Midbrain (tissue), 1 donor: ENCODE data around the gene ITGB6.
"Not testable (repeated sequence)": the region's sequence is repeated elsewhere in the genome, so short reads cannot be mapped to it uniquely, and the experiment has no call there.

Experiments used
- DNase-seq: peaks from one replicate; lab custom pipeline; 2025; lab: John Stamatoyannopoulos, UW

Gene ITGB6

GRCh38 chr2:160139991-160140390, 60.1 kb downstream of the ITGB6 start:
- DNase-seq, result no peak

- DNase-seq, result no peak
These were observed 60.7 kb downstream of the ITGB6 start for GRCh38 chr2:160139350-160139749.

GRCh38 chr2:160138406-160138805, 61.7 kb downstream of the ITGB6 start:
- DNase-seq, result no peak

- no peak for DNase-seq
These were observed 62.6 kb downstream of the ITGB6 start for GRCh38 chr2:160137464-160137863.

- DNase-seq, result no peak
These were observed 67.3 kb downstream of the ITGB6 start for GRCh38 chr2:160132761-160133160.

GRCh38 chr2:160126756-160127155, 73.3 kb downstream of the ITGB6 start:
- no peak for DNase-seq

- no peak for DNase-seq
These were observed 73.8 kb downstream of the ITGB6 start for GRCh38 chr2:160126315-160126714.

GRCh38 chr2:160125828-160126227, 74.2 kb downstream of the ITGB6 start:
- no peak for DNase-seq

- no peak for DNase-seq
These were observed 74.7 kb downstream of the ITGB6 start for GRCh38 chr2:160125366-160125765.

GRCh38 chr2:160124571-160124970, 75.5 kb downstream of the ITGB6 start:
- DNase-seq, result no peak

GRCh38 chr2:160114721-160115120, 85.4 kb downstream of the ITGB6 start:
- not testable (repeated sequence) for DNase-seq

- no peak for DNase-seq
These were observed 86.1 kb downstream of the ITGB6 start for GRCh38 chr2:160114020-160114419.

GRCh38 chr2:160111951-160112798, 87.9 kb downstream of the ITGB6 start:
- DNase-seq, result no peak

- DNase-seq, result no peak
These were observed 89.3 kb downstream of the ITGB6 start for GRCh38 chr2:160110674-160111239.

GRCh38 chr2:160109939-160110673, 90.0 kb downstream of the ITGB6 start:
- DNase-seq, result peak; percentile 74

- DNase-seq, result no peak
These were observed 90.8 kb downstream of the ITGB6 start for GRCh38 chr2:160109243-160109642.

GRCh38 chr2:160108646-160109045, 91.4 kb downstream of the ITGB6 start:
- DNase-seq, result no peak

GRCh38 chr2:160105366-160105765, 94.7 kb downstream of the ITGB6 start:
- DNase-seq, result no peak

GRCh38 chr2:160104115-160104514, 96.0 kb downstream of the ITGB6 start:
- DNase-seq, result no peak

GRCh38 chr2:160097326-160097725, 102.7 kb downstream of the ITGB6 start:
- no peak for DNase-seq

GRCh38 chr2:160096409-160096808, 103.7 kb downstream of the ITGB6 start:
- DNase-seq, result no peak

- DNase-seq, result no peak
These were observed 107.6 kb downstream of the ITGB6 start for GRCh38 chr2:160092445-160092844.

- no peak for DNase-seq
These were observed 108.7 kb downstream of the ITGB6 start for GRCh38 chr2:160091381-160091780.
